NCI-H1417 treated with DMSO at 0.1 percent for 48 hours (cell line): ENCODE measurements around the gene SLC38A11.

Experiments
- DNase-seq: peaks from one replicate; lab custom pipeline; 2025; lab: John Stamatoyannopoulos, UW

The SLC38A11 gene

DNA sequence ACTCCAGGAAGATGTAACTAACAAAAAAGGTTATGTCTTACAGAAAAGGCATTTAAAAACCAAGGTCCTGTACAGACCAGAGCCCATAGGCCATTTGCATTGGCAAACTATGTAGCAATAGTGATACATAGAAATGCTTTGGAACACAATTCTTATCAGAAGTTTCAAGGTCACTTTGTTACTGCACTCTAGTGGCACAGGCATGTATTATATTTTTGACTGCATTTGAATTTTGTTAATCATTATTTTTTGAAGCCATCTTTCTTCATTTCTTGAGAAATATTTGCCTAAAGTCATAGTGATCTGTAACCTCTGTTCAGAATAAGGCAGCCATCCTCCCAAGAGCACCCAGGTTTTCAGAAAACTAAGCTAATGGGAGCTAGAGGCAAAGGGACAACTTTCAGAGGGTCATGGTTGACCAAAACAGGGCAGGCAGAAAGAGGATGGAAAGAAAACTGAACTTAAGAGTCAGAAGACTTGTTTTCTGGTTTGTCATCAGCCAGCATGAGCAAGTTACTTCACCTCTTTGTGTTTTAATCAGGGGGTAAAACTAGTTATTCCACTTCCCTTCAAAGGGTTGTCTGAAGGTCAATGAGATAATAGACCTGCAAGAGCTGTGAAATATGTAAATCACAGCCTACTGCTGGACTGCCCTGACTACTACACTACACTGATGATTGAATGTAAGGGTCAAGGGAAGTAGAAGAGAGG is 41.5 kb downstream of the SLC38A11 start:
- DNase-seq: no peak

GRCh38 chr2:164913011-164913410 is 42.3 kb downstream of the SLC38A11 start:
- DNase-seq: no peak

- no peak for DNase-seq
Measured at GRCh38 chr2:164911832-164912231, 43.5 kb downstream of the SLC38A11 start.

DNA sequence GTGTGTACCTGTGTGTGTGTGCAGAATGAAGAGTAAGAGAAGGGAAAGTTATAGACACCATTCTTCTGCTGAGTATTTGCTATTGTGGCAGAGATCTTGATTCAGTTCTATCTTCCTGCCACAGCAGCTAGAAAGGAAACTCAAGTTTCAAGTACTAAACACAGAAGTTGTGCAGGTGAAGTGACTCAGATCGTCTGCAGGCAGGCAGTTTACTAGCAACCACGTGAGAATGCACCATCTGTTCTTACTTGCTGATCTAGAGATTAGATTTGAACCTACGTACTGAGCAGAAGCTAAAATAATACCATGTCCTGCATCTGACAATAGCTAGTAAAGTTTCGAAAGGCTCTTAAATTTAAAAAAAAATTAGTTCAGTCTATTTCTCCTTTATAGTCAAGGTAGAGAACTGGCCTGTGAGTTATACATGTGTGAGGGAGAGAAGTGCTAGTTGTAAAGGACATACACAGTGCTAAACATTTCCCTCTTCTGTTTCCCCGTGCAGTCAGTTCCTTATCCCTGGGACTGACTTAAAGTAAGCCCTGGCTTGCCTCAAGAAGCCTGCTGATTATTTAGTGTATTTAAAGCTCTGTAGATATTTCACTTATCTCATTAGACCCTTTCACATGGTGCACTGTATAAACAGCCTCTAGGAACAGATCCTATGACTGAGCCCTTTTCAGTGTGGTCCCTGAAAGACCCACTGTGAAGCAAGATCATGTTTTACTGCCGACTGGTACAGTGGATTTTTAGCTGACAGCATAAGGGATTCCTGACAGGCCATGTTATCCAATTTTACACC is 45.0 kb downstream of the SLC38A11 start:
- no peak for DNase-seq

DNA sequence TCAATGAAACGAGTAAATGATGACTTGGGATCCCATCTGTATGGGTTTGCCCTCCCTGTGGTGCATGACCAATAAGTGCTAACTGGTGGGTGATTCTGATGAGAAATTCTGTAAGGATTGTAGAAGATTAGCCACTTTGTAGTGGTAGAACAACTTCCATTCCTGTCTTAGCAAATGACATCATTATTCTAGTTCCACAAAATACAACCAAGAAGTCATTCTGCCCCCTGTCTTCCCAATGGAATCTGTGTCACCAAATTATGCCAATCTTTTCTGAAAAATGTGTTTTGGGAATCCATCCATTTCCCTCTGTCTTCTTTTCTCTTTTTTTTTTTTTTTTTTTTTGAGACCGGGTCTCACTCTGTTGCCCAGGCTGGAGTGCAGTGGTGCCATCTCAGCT is 48.4 kb downstream of the SLC38A11 start:
- no peak for DNase-seq

DNA sequence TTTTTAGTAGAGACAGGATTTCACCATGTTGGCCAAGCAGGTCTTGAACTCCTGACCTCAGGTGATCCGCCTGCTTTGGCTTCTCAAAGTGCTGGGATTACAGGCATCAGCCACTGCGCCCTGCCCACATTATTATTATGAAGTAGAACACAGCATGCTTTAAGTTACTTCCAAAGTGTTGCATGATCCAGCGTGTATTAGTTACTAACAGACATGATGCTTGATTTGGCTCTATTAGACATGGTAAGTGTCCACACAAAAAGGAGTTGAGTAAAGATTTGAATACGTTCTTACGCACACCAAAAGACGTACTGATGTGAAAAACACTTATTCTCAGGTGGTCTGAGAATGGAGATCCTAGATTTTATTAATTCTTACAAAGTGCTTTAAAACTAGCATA is 50.0 kb downstream of the SLC38A11 start:
- no peak for DNase-seq

DNA sequence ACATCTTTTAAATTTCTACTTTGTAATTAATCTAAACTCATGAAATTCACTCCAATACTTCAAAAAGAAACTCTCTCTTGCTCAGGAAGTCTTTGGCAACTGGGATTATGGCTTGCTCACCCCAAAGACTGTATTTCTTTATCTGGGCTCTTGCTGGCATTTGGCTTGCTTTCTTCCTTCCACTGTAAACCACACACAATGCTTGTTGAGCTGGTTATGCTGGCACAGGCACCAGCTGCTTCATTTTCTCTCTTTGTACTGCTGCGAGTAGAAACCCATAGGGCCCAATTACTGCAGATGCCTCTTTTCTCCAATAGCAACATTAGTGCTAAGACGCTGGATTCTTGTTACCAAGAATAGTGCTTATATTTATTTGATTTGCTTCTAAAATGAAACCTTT is 51.4 kb downstream of the SLC38A11 start:
- DNase-seq: peak; percentile 5

- no peak for DNase-seq
Measured at GRCh38 chr2:164903204-164903603, 52.1 kb downstream of the SLC38A11 start.

DNA sequence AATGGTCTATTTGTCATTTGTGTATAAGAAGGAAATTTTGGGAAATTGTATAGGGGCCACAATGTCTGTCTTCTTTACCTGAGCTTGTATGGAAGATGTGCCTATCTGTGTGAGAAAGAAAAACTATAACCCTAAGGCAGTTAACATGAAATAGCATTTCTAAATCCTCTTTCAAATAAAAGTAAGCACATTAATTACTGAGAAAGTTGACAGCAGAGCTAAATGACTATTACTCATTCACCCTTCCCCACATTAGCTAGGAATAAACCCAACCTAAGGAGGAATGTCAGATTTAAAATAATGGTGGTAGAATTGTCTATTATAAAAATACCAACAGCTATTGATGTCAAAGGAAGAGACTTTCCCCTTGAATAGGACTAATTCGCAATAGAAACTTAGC is 56.2 kb downstream of the SLC38A11 start:
- DNase-seq: no peak

- no peak for DNase-seq
Measured at GRCh38 chr2:164898475-164898874, 56.9 kb downstream of the SLC38A11 start.

DNA sequence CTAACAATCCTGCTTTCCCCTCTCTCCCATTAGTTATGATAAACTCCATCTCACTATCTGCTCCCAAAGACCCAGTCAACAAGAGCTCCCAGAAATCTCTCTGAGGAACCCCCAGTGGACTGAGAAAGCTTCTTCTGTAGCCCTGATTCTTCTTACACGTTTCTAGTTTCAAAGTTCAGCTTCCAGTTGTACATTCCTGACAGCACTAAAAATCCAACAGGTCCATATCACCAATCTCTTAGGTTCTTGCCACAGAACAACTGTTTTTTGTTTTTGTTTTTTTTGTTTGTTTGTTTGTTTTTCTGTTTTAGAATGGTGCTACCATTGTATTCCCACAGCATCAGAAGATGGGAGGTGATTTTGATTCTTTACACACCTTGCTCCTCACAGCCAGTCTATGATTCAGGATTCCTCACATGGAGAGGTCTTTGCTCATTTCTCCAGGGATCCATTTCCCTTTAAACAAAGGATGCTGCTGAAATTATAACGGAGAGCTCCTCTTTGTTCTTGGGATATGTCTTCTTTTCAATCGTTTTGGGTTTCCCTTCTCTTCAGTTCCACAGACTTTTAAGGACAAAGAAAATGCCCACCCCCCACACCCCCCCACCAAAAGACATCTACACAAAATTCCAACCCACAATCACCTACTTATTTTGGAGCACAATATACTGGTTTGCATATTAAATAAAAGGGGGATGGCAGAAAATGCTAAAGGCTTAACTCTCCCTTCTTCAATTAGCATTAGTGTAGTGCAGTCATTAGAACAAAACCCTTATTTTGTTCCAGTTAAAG is 57.7 kb downstream of the SLC38A11 start:
- DNase-seq: no peak

DNA sequence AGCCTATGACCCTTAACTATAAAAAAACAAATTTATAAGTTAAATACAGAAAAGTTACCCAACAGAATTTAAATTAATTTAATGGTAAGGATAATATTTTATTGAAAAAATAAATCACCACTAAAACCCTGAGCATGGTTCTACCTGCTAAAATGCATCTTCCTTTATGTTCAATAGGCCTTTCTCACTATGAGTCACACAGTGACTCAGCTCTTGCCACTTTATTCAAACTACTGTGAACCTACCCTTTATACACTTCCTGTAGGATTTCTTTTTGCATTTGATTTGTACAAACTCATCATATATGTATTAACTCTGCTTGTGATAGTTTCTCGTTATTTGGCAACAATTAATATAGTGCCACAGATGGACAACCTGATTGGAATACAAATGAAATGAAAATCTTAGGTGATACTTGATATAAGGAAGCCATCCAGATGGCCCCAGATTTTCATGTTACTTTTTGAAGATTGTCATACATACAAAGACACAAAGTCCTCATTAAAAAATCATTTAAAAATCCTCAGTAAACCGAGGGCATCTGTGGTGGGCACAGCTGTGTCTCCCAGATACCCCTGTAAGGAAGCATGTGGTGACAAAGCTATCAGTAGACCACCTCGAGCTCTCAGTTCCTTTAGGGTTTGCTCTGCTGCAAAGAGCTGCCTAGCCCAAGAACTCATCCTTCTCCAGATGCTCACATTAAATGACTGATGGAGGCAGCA is 58.5 kb downstream of the SLC38A11 start:
- no peak for DNase-seq

DNA sequence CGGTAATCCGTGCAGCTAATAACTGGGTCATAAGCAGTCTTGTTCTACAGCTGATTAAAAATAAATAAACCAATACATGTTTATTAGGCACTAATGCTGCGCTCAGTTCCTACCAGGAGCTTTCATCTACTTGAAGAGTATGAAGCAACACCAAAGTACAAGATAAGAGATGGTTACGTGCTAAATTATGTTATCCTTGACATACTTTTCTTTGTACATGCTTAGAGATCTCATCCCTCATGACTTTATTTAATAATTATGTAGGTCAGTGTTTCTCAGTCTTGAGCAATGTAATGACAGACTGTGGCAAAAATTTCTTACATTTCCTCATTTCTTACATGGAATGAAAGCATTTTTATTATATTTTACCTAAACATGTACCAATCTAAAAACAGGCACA is 59.1 kb downstream of the SLC38A11 start:
- no peak for DNase-seq

DNA sequence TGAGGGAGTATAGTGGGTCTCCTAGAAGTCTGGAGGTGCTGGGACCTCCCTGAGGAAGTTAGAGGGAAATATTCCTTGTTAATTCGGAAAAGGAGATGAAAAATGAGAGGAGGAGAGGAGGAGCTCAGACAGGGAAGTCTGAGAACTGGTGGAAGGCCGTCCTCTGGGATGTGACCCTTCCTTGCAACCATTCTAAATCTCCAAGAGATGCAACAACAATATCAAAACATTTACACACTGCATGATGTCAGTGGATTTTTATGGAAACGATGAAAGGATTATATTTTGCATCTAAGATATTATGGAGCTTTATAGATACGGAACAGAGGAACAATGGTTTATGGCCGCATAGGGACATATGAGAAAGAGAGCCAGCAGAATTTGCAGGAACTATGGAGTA is 63.9 kb downstream of the SLC38A11 start:
- no peak for DNase-seq

- DNase-seq: no peak
Measured at GRCh38 chr2:164890544-164890943, 64.8 kb downstream of the SLC38A11 start.

GRCh38 chr2:164888592-164888991 is 66.7 kb downstream of the SLC38A11 start:
- DNase-seq: no peak

GRCh38 chr2:164887434-164888144 is 67.7 kb downstream of the SLC38A11 start:
- DNase-seq: no peak

DNA sequence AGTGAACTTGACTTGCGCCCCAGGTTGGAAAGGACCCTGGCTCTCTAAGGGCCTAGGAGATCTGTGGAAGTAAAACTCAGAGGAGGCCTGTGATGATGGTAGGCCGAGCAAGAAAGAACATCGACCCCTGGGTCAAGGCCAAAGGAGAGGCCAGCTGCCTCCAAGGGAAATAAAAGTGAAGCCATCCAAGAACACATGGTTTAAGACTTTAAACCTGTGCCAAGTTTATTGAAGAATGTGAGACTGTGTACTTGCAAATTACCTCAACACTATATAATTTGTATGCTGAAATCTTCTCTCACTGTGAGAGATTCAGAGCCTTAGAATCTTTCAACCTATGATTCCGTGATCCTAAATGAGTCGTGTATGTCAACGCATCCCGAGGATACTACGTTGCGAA is 73.0 kb downstream of the SLC38A11 start:
- no peak for DNase-seq

DNA sequence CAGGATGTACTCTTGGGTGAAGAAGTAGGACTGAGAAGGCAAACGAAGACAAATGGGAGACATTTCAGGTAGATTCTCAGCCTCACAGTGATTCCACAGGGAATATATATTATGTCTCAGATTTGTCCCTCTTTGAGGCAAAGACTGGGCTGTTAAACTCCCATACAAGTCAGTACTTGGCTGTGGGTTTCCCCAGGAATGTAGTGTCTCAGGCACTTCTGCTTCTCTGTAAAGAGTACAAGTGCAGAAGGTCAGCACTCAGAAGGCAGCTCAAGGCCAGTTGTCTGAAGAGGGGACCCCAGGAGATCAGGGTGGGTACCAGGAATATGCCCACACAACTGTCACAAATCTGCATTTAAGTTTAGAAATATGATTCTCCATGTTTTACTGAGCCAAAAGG is 73.8 kb downstream of the SLC38A11 start:
- DNase-seq: no peak

- no peak for DNase-seq
Measured at GRCh38 chr2:164879901-164880535, 75.3 kb downstream of the SLC38A11 start.

DNA sequence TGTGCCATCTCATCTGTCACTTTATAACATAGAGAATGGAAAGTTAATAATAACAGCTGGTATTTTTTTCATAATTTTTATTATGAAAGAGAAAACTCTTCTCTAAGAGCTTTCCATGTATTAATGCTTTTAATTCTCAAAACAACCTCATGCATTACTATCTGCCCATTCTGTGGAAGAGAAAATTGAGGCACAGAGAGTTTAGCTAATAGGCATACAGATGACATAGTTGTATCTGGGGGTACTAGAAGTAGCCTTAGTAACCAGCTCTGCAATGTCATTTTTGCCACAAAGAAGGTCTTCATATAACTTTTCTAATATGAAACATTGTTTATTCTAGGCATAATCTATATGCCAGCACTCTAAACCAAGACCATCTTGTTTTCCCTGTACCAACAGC is 77.4 kb downstream of the SLC38A11 start:
- no peak for DNase-seq
